BLaER1 treated with 17β-estradiol and CSF1 and Interleukin-3, amounts not matched to agents 10 nM and 100 nM (cell line): Measurements from ENCODE around the gene KIAA1958.

ENCODE experiments used
- H3K27ac ChIP-seq, 11 experiments: shearing (Covaris generic); formaldehyde crosslinking; 2 replicates each; pipeline ENCODE4 v1.8.1; 2022
- H3K27me3 ChIP-seq, 11 experiments: shearing (Covaris generic); formaldehyde crosslinking; 2 replicates each; pipeline ENCODE4 v1.8.1; 2022
- H3K36me3 ChIP-seq, 11 experiments: shearing (Covaris generic); formaldehyde crosslinking; 2 replicates each; pipeline ENCODE4 v1.8.1; 2022
- H3K4me1 ChIP-seq, 10 experiments: shearing (Covaris generic); formaldehyde crosslinking; 2 replicates each; pipeline ENCODE4 v1.8.1; 2022
- H3K4me2 ChIP-seq, 11 experiments: shearing (Covaris generic); formaldehyde crosslinking; 2 replicates each; pipeline ENCODE4 v1.8.1; 2022
- H3K4me3 ChIP-seq, 10 experiments: shearing (Covaris generic); formaldehyde crosslinking; 2 replicates each; pipeline ENCODE4 v1.8.1; 2022
- H3K9ac ChIP-seq, 11 experiments: shearing (Covaris generic); formaldehyde crosslinking; 2 replicates each; pipeline ENCODE4 v1.8.1; 2022
- H3K9me3 ChIP-seq, 11 experiments: shearing (Covaris generic); formaldehyde crosslinking; replicated peaks in 1 of 11; 2 replicates each; pipeline ENCODE4 v1.8.1; 2022
- H4K20me1 ChIP-seq, 11 experiments: shearing (Covaris generic); formaldehyde crosslinking; 2 replicates each; pipeline ENCODE4 v1.8.1; 2022
- Cebpa-rat ChIP-seq, 11 experiments: shearing (Covaris generic); IDR thresholded peaks; 2 replicates each; pipeline ENCODE4 v1.8.1; 2022

The KIAA1958 gene

GRCh38 chr9:112541685-112542084 is 55.1 kb downstream of the KIAA1958 start:
- Histone ChIP-seq H3K4me1 (peaks cover 0 to 12% (median 0%) of the 10 kb centered on the region in 10 experiments; a peak in 3 of 20 replicates), H3K36me3 (peaks cover 0 to 26% (median 19%) of the 10 kb centered on the region in 11 experiments; a peak in 20 of 22 replicates), H3K4me2 (no peak overlapping the region), H3K27ac (no peak overlapping the region), H3K9me3 (peaks cover 6 to 33% (median 24%) of the 10 kb centered on the region in 11 experiments; a peak in 20 of 22 replicates), H3K4me3 (no peak overlapping the region), H4K20me1 (peaks cover 0 to 5% (median 0%) of the 10 kb centered on the region in 11 experiments; a peak in 5 of 22 replicates), H3K9ac (no peak overlapping the region), H3K27me3 (no peaks in the 10 kb centered on the region)
- TF ChIP-seq Cebpa-rat (IDR thresholded peaks at IDR 0.05), result no peak

DNA sequence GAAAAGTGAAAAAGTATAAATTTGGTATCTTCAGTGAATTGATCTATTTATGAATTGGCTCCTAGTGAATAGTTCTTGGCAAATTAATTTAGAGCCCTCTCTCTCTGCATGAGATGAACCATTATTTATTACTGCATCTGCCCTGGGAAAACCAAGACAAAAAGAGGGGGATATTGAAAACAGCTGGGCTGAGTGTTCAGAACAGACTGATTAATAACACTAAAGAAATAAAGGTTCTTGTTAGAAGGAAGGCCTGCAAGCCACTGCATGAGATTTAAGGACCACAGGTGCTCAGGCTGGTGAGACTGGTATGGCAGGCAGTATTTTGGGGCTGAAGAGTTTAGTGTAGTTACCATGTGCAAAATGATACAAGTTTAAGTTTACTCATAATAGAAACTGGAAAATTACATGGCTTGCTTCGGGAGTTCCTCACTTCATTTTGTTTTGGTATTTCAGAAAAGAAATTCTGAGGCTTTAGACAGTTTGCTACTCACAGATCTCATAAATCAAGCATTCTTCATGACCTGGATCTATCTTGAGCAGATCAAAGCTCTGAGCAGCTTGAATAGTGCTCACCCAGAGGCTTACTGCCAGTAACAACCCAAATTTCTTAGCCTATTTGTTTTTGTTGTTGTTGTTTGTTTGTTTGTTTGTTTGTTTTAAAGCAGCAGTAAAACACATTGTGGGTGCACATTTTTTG is 56.1 kb downstream of the KIAA1958 start:
- TF ChIP-seq Cebpa-rat (IDR thresholded peaks at IDR 0.05), result no peak
- no peaks in the 10 kb centered on the region for H3K27me3 ChIP-seq
- no peak overlapping the region for H3K4me3 ChIP-seq
- no peak overlapping the region for H3K27ac ChIP-seq
- peaks cover 0 to 18% (median 9%) of the 10 kb centered on the region in 11 experiments; a peak in 17 of 22 replicates for H3K36me3 ChIP-seq
- peaks cover 0 to 5% (median 0%) of the 10 kb centered on the region in 11 experiments; a peak in 5 of 22 replicates for H4K20me1 ChIP-seq
- peaks cover 6 to 31% (median 21%) of the 10 kb centered on the region in 11 experiments; a peak in 18 of 22 replicates for H3K9me3 ChIP-seq
- no peak overlapping the region for H3K4me2 ChIP-seq
- H3K9ac ChIP-seq, result no peak overlapping the region
- peaks cover 0 to 12% (median 0%) of the 10 kb centered on the region in 10 experiments; a peak in 5 of 20 replicates for H3K4me1 ChIP-seq

DNA sequence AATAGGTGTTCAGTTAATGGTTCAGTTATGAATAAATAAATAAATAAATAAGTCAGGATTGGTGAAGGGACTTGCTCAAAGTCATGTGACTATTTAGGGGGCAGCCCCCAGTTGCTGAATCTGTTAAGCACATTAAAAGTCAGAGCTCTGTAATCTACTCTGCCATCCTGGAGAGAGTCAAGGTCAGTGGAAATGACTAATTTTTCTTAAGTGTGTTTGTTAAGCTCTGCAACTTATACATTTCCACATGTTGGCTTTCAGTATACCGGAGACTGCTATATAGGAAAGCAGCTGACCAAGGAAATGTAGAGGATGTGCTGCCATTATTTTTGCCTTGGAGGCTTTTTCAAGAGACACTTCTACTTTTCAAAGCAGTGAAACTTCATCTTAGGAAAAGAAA is 57.9 kb downstream of the KIAA1958 start:
- Histone ChIP-seq H3K36me3 (peaks cover 0 to 14% (median 5%) of the 10 kb centered on the region in 11 experiments; a peak in 4 of 22 replicates), H3K27ac (no peak overlapping the region), H4K20me1 (peaks cover 0 to 5% (median 0%) of the 10 kb centered on the region in 11 experiments; a peak in 6 of 22 replicates), H3K4me3 (no peak overlapping the region), H3K4me1 (peaks cover 6 to 29% (median 15%) of the 10 kb centered on the region in 10 experiments; a peak in 17 of 20 replicates), H3K9me3 (peaks cover 0 to 18% (median 12%) of the 10 kb centered on the region in 11 experiments; a peak in 11 of 22 replicates), H3K4me2 (peak overlapping the region in 1 of 11 experiments; percentile 11; a peak in 1 of 22 replicates), H3K9ac (no peak overlapping the region), H3K27me3 (no peaks in the 10 kb centered on the region)
- no peak for TF ChIP-seq Cebpa-rat (IDR thresholded peaks at IDR 0.05)

DNA sequence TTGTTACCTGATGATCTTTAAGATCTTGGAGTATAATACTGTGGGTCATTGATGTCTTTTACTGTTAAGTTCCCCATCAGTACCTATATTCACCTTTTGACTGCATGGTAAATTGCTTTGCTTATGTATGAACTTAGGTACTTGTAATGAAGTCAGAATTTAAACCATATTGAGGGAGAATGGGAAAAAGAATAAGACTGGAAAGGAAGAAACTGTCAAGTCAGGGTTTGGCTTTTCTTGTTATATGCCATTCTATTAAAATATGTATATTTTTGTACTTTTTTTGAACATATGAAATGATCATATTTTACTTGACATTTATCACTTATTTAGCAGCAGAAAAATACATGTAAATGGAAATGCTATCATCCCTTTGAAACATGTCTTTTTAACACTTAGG is 58.6 kb downstream of the KIAA1958 start:
- Histone ChIP-seq H3K9ac (no peak overlapping the region), H3K4me1 (peaks cover 6 to 37% (median 20%) of the 10 kb centered on the region in 10 experiments; a peak in 17 of 20 replicates), H4K20me1 (peaks cover 0 to 5% (median 0%) of the 10 kb centered on the region in 11 experiments; a peak in 6 of 22 replicates), H3K4me3 (no peak overlapping the region), H3K36me3 (peaks cover 0 to 14% (median 5%) of the 10 kb centered on the region in 11 experiments; a peak in 4 of 22 replicates), H3K9me3 (peaks cover 0 to 18% (median 12%) of the 10 kb centered on the region in 11 experiments; a peak in 11 of 22 replicates), H3K4me2 (no peak overlapping the region), H3K27ac (no peak overlapping the region), H3K27me3 (no peaks in the 10 kb centered on the region)
- no peak for TF ChIP-seq Cebpa-rat (IDR thresholded peaks at IDR 0.05)

DNA sequence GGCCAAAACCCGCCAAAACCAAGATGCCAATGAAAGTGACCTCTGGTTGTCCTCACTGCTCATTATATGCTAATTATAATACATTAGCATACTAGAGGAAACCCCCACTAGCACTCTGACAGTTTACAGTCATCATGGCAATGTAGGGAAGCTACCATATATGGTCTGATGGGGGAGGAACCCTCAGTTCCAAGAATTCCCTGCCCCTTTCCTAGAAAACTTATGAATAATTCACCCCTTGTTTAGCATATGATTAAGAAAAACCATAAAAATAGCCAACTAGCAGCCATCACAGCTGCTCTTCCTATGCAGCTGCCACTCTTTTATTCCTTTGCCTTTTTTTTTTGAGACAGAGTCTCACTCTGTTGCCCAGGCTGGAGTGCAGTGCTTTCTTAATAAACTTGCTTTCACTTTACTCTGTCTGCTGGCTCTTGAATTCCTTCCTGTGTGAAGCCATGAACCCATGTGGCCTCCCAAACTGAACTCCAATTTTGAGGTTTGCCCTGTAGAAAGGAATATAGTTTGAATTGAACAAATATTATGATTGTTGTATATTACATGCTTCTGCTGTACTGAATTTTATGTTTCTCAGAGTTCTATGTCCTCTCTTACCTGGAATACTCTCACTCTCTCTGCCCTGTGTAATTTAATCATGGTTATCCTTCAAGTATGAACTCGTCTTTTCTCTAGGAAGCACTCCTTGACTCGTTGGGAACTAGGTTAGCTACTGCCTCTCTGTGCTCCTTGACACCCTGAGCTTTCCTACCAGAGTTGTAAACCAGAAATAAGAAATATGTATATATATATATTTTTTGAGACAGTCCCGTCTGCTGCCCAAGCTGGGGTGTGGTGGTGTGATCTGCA is 59.8 kb downstream of the KIAA1958 start:
- no peak for TF ChIP-seq Cebpa-rat (IDR thresholded peaks at IDR 0.05)
- no peak overlapping the region for H3K9ac ChIP-seq
- H3K27me3 ChIP-seq, result no peaks in the 10 kb centered on the region
- peaks cover 6 to 42% (median 20%) of the 10 kb centered on the region in 10 experiments; a peak in 17 of 20 replicates for H3K4me1 ChIP-seq
- peaks cover 0 to 18% (median 12%) of the 10 kb centered on the region in 11 experiments; a peak in 11 of 22 replicates for H3K9me3 ChIP-seq
- peaks cover 0 to 14% (median 4%) of the 10 kb centered on the region in 11 experiments; a peak in 4 of 22 replicates for H3K36me3 ChIP-seq
- no peak overlapping the region for H3K4me3 ChIP-seq
- H4K20me1 ChIP-seq, result peaks cover 0 to 12% (median 0%) of the 10 kb centered on the region in 11 experiments; a peak in 7 of 22 replicates
- H3K4me2 ChIP-seq, result 0 out of 22 replicates have a peak overlapping the region, but pooled peaks of 2 of the 11 experiments have one; percentile 7 to 20
- no peak overlapping the region for H3K27ac ChIP-seq

- Histone ChIP-seq H3K27ac (peak overlapping the region in 1 of 11 experiments; percentile 8; a peak in 1 of 22 replicates), H3K4me3 (no peak overlapping the region), H3K4me2 (peak overlapping the region in 5 of 11 experiments; percentile 60 to 78 (median 65); a peak in 8 of 22 replicates), H3K27me3 (no peaks in the 10 kb centered on the region), H4K20me1 (peaks cover 0 to 23% (median 0%) of the 10 kb centered on the region in 11 experiments; a peak in 5 of 22 replicates), H3K4me1 (peaks cover 6 to 42% (median 20%) of the 10 kb centered on the region in 10 experiments; a peak in 17 of 20 replicates), H3K36me3 (peaks cover 0 to 14% (median 0%) of the 10 kb centered on the region in 11 experiments; a peak in 4 of 22 replicates), H3K9me3 (peaks cover 0 to 18% (median 12%) of the 10 kb centered on the region in 11 experiments; a peak in 11 of 22 replicates), H3K9ac (no peak overlapping the region)
- TF ChIP-seq Cebpa-rat (IDR thresholded peaks at IDR 0.05), result no peak
Measured at GRCh38 chr9:112548051-112548440, 61.4 kb downstream of the KIAA1958 start.

DNA sequence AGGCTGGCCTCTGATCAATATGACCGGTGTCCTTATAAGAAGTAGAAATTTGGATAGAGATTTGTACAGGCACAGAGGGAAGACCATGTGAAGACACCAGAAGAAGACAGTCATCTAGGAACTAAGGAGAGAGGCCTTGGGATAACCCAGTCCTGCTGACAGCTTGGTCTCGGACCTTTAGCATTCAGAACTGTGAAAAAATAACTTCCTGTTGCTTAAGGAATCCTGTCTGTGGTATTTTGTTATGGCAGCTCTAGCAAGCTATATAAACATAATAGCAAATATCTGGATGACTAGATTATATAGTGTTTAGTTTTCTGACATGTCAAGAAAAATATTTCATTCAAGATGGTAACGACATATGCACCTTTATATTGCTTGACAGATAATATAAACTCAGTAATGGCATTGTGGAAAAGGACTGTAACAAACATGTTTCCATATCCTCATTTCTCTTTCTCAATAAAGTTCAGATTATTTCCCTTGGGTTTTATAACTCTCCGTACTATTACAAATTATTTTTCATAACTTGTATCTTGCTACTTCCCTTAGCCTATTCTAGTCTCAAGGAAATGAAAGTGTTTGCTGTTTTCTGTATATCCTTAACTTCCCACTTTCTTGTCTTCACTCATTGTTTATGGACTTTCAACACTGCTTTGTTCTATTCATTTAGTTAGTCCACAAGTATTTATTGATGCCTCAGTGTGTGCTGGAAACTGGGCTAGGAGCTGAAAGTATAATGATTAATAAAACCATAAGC is 62.4 kb downstream of the KIAA1958 start:
- H3K27ac ChIP-seq, result peak overlapping the region in 8 of 11 experiments; percentile 7 to 61 (median 40); a peak in 12 of 22 replicates
- H3K27me3 ChIP-seq, result no peaks in the 10 kb centered on the region
- peaks cover 0 to 23% (median 0%) of the 10 kb centered on the region in 11 experiments; a peak in 6 of 22 replicates for H4K20me1 ChIP-seq
- H3K9ac ChIP-seq, result no peak overlapping the region
- H3K4me2 ChIP-seq, result peak overlapping the region in 8 of 11 experiments; percentile 25 to 78 (median 62); a peak in 15 of 22 replicates
- peak overlapping the region in 1 of 10 experiments; percentile 24; a peak in 1 of 20 replicates for H3K4me3 ChIP-seq
- peaks cover 6 to 42% (median 20%) of the 10 kb centered on the region in 10 experiments; a peak in 17 of 20 replicates for H3K4me1 ChIP-seq
- no peak for TF ChIP-seq Cebpa-rat (IDR thresholded peaks at IDR 0.05)
- H3K9me3 ChIP-seq, result peaks cover 0 to 18% (median 12%) of the 10 kb centered on the region in 11 experiments; a peak in 11 of 22 replicates
- peaks cover 0 to 14% (median 0%) of the 10 kb centered on the region in 11 experiments; a peak in 4 of 22 replicates for H3K36me3 ChIP-seq
